COR-L47 (cell line): ENCODE data around the gene HIP1.
"Not testable (repeated sequence)": the region's sequence is repeated elsewhere in the genome, so short reads cannot be mapped to it uniquely, and the experiment has no call there.

Experiments
- DNase-seq: peaks from one replicate; lab custom pipeline; 2025; lab: John Stamatoyannopoulos, UW

HIP1 gene

GRCh38 chr7:75509033-75509432 lies 229.7 kb downstream of the HIP1 start:
- not testable (repeated sequence) for DNase-seq

GRCh38 chr7:75492020-75492419 lies 246.7 kb downstream of the HIP1 start, which contains the start of gene SPDYE5:
TSS of gene SPDYE5 (plus strand) at chr7:75492320. CDS start at chr7:75494048, 1,728 bp downstream.
- DNase-seq: not testable (repeated sequence)

DNA sequence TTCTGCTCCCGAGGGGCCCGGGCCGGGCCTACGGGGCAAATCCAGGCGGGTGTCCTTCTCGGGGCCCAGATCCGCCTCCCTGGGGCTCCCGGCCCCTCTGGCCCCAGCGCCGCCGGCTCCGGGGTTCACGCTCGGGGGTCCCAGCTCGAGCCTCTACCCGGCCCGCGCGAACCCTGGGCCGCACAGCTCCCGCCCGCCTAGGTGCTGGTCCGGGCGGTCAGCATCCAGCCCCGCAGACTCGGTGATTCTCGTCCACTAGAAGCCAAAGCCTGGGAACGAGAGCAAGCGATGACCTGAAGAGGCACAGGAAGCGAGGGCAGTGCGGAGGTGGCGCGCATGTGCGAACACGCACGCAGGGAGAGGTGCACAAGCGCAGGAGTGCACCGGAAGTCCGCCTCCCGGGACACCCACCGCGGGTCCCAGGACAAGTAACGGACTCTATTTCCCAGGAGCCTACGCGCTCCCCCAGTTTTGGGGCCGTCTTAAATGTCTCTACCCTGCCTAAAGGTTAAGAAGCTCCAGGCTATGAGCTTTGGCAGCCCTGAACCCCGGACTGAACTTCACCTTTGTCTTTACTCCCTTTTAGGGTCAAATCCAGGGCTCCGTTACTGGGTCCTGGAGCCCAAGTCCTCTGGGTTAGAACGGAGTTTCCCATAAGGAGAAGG lies 252.6 kb downstream of the HIP1 start, which contains the start of gene POM121C:
TSS of gene POM121C (minus strand) at position 321 of the 665 bp plus-strand sequence. CDS start 44,803 bp downstream, outside the sequence.
- DNase-seq: peak; percentile 72

GRCh38 chr7:75485355-75485978 lies 253.3 kb downstream of the HIP1 start:
- DNase-seq: not testable (repeated sequence)
